Ishikawa (cell line): Measurements from ENCODE around the gene MPND.
A peak's percentile ranks its signal among the peaks of the same experiment; 100 is the strongest.

Source experiments
- EP300 ChIP-seq: IDR thresholded peaks from 2 replicates; pipeline ENCODE4 v1.6.1; 2012; ENCODE audit warnings: borderline replicate concordance
- MAX ChIP-seq: IDR thresholded peaks from 2 replicates; pipeline ENCODE4 v1.6.1; 2012
- RAD21 ChIP-seq: IDR thresholded peaks from 2 replicates; pipeline ENCODE4 v1.6.1; 2012; ENCODE audit warnings: low read depth
- REST ChIP-seq: IDR thresholded peaks from 2 replicates; pipeline ENCODE4 v1.6.1; 2012; ENCODE audit warnings: low read depth, mild to moderate bottlenecking
- TAF1 ChIP-seq: IDR thresholded peaks from 2 replicates; pipeline ENCODE4 v1.6.1; 2012; ENCODE audit warnings: low read depth, mild to moderate bottlenecking
- TCF12 ChIP-seq: IDR thresholded peaks from 2 replicates; pipeline ENCODE4 v1.6.1; 2012; ENCODE audit warnings: low read depth

GRCh38 chr19:4376991-4377781, 33.8 kb downstream of the MPND start:
- TF ChIP-seq REST = no peak
- 0 out of 2 replicates have a peak, but pooled peaks have one; percentile 43 for TF ChIP-seq EP300
- TF ChIP-seq MAX = peak; percentile 69
- TF ChIP-seq TCF12 = peak; percentile 1; the same call in 1 of the 2 replicates
- no peak for TF ChIP-seq RAD21
- TF ChIP-seq TAF1 = 0 out of 2 replicates have a peak, but pooled peaks have one; percentile 26
